Stimulated activated naive CD8-positive, alpha-beta T cell treated with anti-CD3 and anti-CD28 coated beads, Interleukin-15, Interleukin-2, amounts not matched to agents 100 ng/mL and 50 ng/mL, for 24 hours (primary cell): ENCODE results near the gene CCDC127.

ENCODE experiments used
- H3K27ac Mint-ChIP-seq: one replicate; pipeline ENCODE4 v1.8.0; 2021; ENCODE audit warnings: mild to moderate bottlenecking, mixed read lengths
- H3K27me3 Mint-ChIP-seq: one replicate; pipeline ENCODE4 v1.8.0; 2021; ENCODE audit warnings: mixed read lengths
- H3K36me3 Mint-ChIP-seq: one replicate; pipeline ENCODE4 v1.8.0; 2021; ENCODE audit warnings: low read depth, mixed read lengths
- H3K4me1 Mint-ChIP-seq: one replicate; pipeline ENCODE4 v1.8.0; 2021; ENCODE audit warnings: low read depth, mixed read lengths
- H3K4me3 Mint-ChIP-seq: one replicate; pipeline ENCODE4 v1.8.0; 2021; ENCODE audit warnings: mild to moderate bottlenecking, mixed read lengths
- H3K9me3 Mint-ChIP-seq: one replicate; pipeline ENCODE4 v1.8.0; 2021; ENCODE audit warnings: mixed read lengths

CCDC127 gene

GRCh38 chr5:181566-181965, 36.4 kb downstream of the CCDC127 start:
- no peak overlapping the region for H3K27ac Mint-ChIP-seq
- H3K4me3 Mint-ChIP-seq, result no peak overlapping the region
- H3K9me3 Mint-ChIP-seq, result no peaks in the 10 kb centered on the region
- no peaks in the 10 kb centered on the region for H3K4me1 Mint-ChIP-seq
- no peaks in the 10 kb centered on the region for H3K27me3 Mint-ChIP-seq
- H3K36me3 Mint-ChIP-seq, result no peaks in the 10 kb centered on the region

GRCh38 chr5:181160-181559, 36.8 kb downstream of the CCDC127 start:
- Mint-ChIP-seq H3K27me3 (no peaks in the 10 kb centered on the region), H3K9me3 (no peaks in the 10 kb centered on the region), H3K4me3 (no peak overlapping the region), H3K27ac (no peak overlapping the region), H3K36me3 (no peaks in the 10 kb centered on the region), H3K4me1 (no peaks in the 10 kb centered on the region)

GRCh38 chr5:180286-180918, 37.6 kb downstream of the CCDC127 start:
- H3K4me3 Mint-ChIP-seq, result no peak overlapping the region
- H3K4me1 Mint-ChIP-seq, result no peaks in the 10 kb centered on the region
- no peaks in the 10 kb centered on the region for H3K27me3 Mint-ChIP-seq
- no peaks in the 10 kb centered on the region for H3K9me3 Mint-ChIP-seq
- H3K36me3 Mint-ChIP-seq, result no peaks in the 10 kb centered on the region
- H3K27ac Mint-ChIP-seq, result no peak overlapping the region

GRCh38 chr5:179401-179800, 38.6 kb downstream of the CCDC127 start:
- H3K27me3 Mint-ChIP-seq, result no peaks in the 10 kb centered on the region
- H3K4me3 Mint-ChIP-seq, result no peak overlapping the region
- no peak overlapping the region for H3K27ac Mint-ChIP-seq
- H3K36me3 Mint-ChIP-seq, result no peaks in the 10 kb centered on the region
- H3K4me1 Mint-ChIP-seq, result no peaks in the 10 kb centered on the region
- no peaks in the 10 kb centered on the region for H3K9me3 Mint-ChIP-seq

GRCh38 chr5:178110-178509, 39.8 kb downstream of the CCDC127 start:
- Mint-ChIP-seq H3K4me3 (no peak overlapping the region), H3K27me3 (no peaks in the 10 kb centered on the region), H3K27ac (no peak overlapping the region), H3K9me3 (no peaks in the 10 kb centered on the region), H3K4me1 (no peaks in the 10 kb centered on the region), H3K36me3 (no peaks in the 10 kb centered on the region)

GRCh38 chr5:176296-176823, 41.6 kb downstream of the CCDC127 start:
- H3K9me3 Mint-ChIP-seq, result no peaks in the 10 kb centered on the region
- no peak overlapping the region for H3K4me3 Mint-ChIP-seq
- H3K4me1 Mint-ChIP-seq, result no peaks in the 10 kb centered on the region
- no peaks in the 10 kb centered on the region for H3K27me3 Mint-ChIP-seq
- no peaks in the 10 kb centered on the region for H3K36me3 Mint-ChIP-seq
- no peak overlapping the region for H3K27ac Mint-ChIP-seq

GRCh38 chr5:174876-175465, 43.0 kb downstream of the CCDC127 start:
- H3K4me3 Mint-ChIP-seq, result no peak overlapping the region
- H3K27me3 Mint-ChIP-seq, result no peaks in the 10 kb centered on the region
- H3K27ac Mint-ChIP-seq, result no peak overlapping the region
- no peaks in the 10 kb centered on the region for H3K9me3 Mint-ChIP-seq
- no peaks in the 10 kb centered on the region for H3K36me3 Mint-ChIP-seq
- no peaks in the 10 kb centered on the region for H3K4me1 Mint-ChIP-seq

GRCh38 chr5:174291-174600, 43.7 kb downstream of the CCDC127 start:
- Mint-ChIP-seq H3K4me1 (no peaks in the 10 kb centered on the region), H3K4me3 (no peak overlapping the region), H3K9me3 (no peaks in the 10 kb centered on the region), H3K27ac (no peak overlapping the region), H3K36me3 (no peaks in the 10 kb centered on the region), H3K27me3 (no peaks in the 10 kb centered on the region)

- H3K4me1 Mint-ChIP-seq, result no peaks in the 10 kb centered on the region
- no peak overlapping the region for H3K4me3 Mint-ChIP-seq
- no peaks in the 10 kb centered on the region for H3K9me3 Mint-ChIP-seq
- H3K36me3 Mint-ChIP-seq, result no peaks in the 10 kb centered on the region
- no peaks in the 10 kb centered on the region for H3K27me3 Mint-ChIP-seq
- H3K27ac Mint-ChIP-seq, result no peak overlapping the region
Measured at GRCh38 chr5:173392-174290, 44.3 kb downstream of the CCDC127 start.

- H3K27me3 Mint-ChIP-seq, result no peaks in the 10 kb centered on the region
- no peaks in the 10 kb centered on the region for H3K36me3 Mint-ChIP-seq
- H3K4me1 Mint-ChIP-seq, result no peaks in the 10 kb centered on the region
- H3K9me3 Mint-ChIP-seq, result no peaks in the 10 kb centered on the region
- H3K27ac Mint-ChIP-seq, result no peak overlapping the region
- no peak overlapping the region for H3K4me3 Mint-ChIP-seq
Measured at GRCh38 chr5:172841-173251, 45.1 kb downstream of the CCDC127 start.

- Mint-ChIP-seq H3K36me3 (no peaks in the 10 kb centered on the region), H3K27me3 (no peaks in the 10 kb centered on the region), H3K27ac (no peak overlapping the region), H3K4me1 (no peaks in the 10 kb centered on the region), H3K9me3 (no peaks in the 10 kb centered on the region), H3K4me3 (no peak overlapping the region)
Measured at GRCh38 chr5:172421-172820, 45.5 kb downstream of the CCDC127 start.

- Mint-ChIP-seq H3K27ac (no peak overlapping the region), H3K9me3 (no peaks in the 10 kb centered on the region), H3K4me3 (no peak overlapping the region), H3K27me3 (no peaks in the 10 kb centered on the region), H3K36me3 (no peaks in the 10 kb centered on the region), H3K4me1 (no peaks in the 10 kb centered on the region)
Measured at GRCh38 chr5:171801-172331, 46.1 kb downstream of the CCDC127 start.

GRCh38 chr5:170971-171800, 46.8 kb downstream of the CCDC127 start:
- no peak overlapping the region for H3K4me3 Mint-ChIP-seq
- no peaks in the 10 kb centered on the region for H3K4me1 Mint-ChIP-seq
- H3K9me3 Mint-ChIP-seq, result no peaks in the 10 kb centered on the region
- H3K27me3 Mint-ChIP-seq, result no peaks in the 10 kb centered on the region
- H3K36me3 Mint-ChIP-seq, result no peaks in the 10 kb centered on the region
- no peak overlapping the region for H3K27ac Mint-ChIP-seq

- H3K27me3 Mint-ChIP-seq, result no peaks in the 10 kb centered on the region
- H3K27ac Mint-ChIP-seq, result no peak overlapping the region
- no peaks in the 10 kb centered on the region for H3K4me1 Mint-ChIP-seq
- H3K36me3 Mint-ChIP-seq, result no peaks in the 10 kb centered on the region
- peaks cover 3% of the 10 kb centered on the region for H3K9me3 Mint-ChIP-seq
- no peak overlapping the region for H3K4me3 Mint-ChIP-seq
Measured at GRCh38 chr5:169728-170094, 48.2 kb downstream of the CCDC127 start.
